Osteoblast (primary cell): ENCODE data around the gene STK26. TPM values are rescaled to one million over a fixed set of nuclear protein-coding genes. Genes with fewer than 3 reads are reported as not detected.

Experiments
- DNase-seq: peaks from one replicate; pipeline ENCODE4 v3.0.0; 2011; ENCODE audit warnings: low spot score, mixed read lengths; ENCODE audit not compliant: insufficient read length; ENCODE audit errors: missing footprints
- H2AFZ ChIP-seq: 2 replicates; pipeline ENCODE4 v1.6.0; 2011; ENCODE audit warnings: mild to moderate bottlenecking, low read length
- H3K27ac ChIP-seq: 2 replicates; pipeline ENCODE4 v1.5.1; 2011; ENCODE audit warnings: mild to moderate bottlenecking, low read depth, low read length, moderate library complexity
- H3K27me3 ChIP-seq: 2 replicates; pipeline ENCODE4 v1.6.0; 2012; ENCODE audit warnings: mild to moderate bottlenecking, control low read depth, inconsistent platforms, low read length, moderate library complexity; ENCODE audit not compliant: insufficient read depth
- H3K36me3 ChIP-seq: 2 replicates; pipeline ENCODE4 v1.5.1; 2011; ENCODE audit warnings: mild to moderate bottlenecking, low read length, control low read depth, moderate library complexity; ENCODE audit not compliant: insufficient read depth
- H3K4me1 ChIP-seq: 2 replicates; pipeline ENCODE4 v1.5.1; 2011; ENCODE audit warnings: mild to moderate bottlenecking, low read length, control low read depth, moderate library complexity; ENCODE audit not compliant: insufficient read depth
- H3K4me2 ChIP-seq: 2 replicates; pipeline ENCODE4 v1.6.0; 2011; ENCODE audit warnings: mild to moderate bottlenecking, low read length; ENCODE audit not compliant: insufficient read depth
- H3K4me3 ChIP-seq: fragments of 200-600 bp; sonication (generic); 3 replicates; pipeline ENCODE4 v1.5.1; 2012; ENCODE audit warnings: mild to moderate bottlenecking, low read length, inconsistent platforms; ENCODE audit not compliant: insufficient read depth
- H3K79me2 ChIP-seq: 2 replicates; pipeline ENCODE4 v1.6.0; 2012; ENCODE audit warnings: mild to moderate bottlenecking, low read length, control low read depth, inconsistent platforms; ENCODE audit not compliant: insufficient read depth
- H3K9me3 ChIP-seq: 2 replicates; pipeline ENCODE4 v1.5.1; 2011; ENCODE audit warnings: low read depth, low read length, control low read depth
- H4K20me1 ChIP-seq: 2 replicates; pipeline ENCODE4 v1.6.0; 2012; ENCODE audit warnings: mild to moderate bottlenecking, low read length, control low read depth; ENCODE audit not compliant: insufficient read depth
- CTCF ChIP-seq: IDR thresholded peaks from 2 replicates; pipeline ENCODE4 v1.5.1; 2011; ENCODE audit warnings: mild to moderate bottlenecking, low read depth, low read length, moderate library complexity; ENCODE audit errors: extremely low read depth
- total RNA-seq: library from RNA; depleted of rRNA; stranded (reverse); fragments of >200 nt; gene quantifications from 2 replicates; pipeline ENCODE4 v1.2.3, GENCODE V29; 2012

Gene STK26
- total RNA-seq, 1 donor: 9.4 TPM

GRCh38 chrX:132041015-132041414 is 17.9 kb downstream of the STK26 start:
- H3K36me3 ChIP-seq: no peaks in the 10 kb centered on the region
- no peak for DNase-seq
- no peaks in the 10 kb centered on the region for H3K79me2 ChIP-seq
- no peaks in the 10 kb centered on the region for H4K20me1 ChIP-seq
- no peak for TF ChIP-seq CTCF
- no peak overlapping the region for H3K4me3 ChIP-seq
- no peak overlapping the region for H2AFZ ChIP-seq
- H3K4me1 ChIP-seq: peaks cover 5% of the 10 kb centered on the region
- H3K27me3 ChIP-seq: peaks cover 7% of the 10 kb centered on the region
- H3K27ac ChIP-seq: no peak overlapping the region
- no peaks in the 10 kb centered on the region for H3K9me3 ChIP-seq
- no peak overlapping the region for H3K4me2 ChIP-seq

GRCh38 chrX:132043977-132044376 is 20.9 kb downstream of the STK26 start:
- Histone ChIP-seq H3K27ac (no peak overlapping the region), H3K4me1 (peaks cover 5% of the 10 kb centered on the region), H3K4me3 (no peak overlapping the region), H3K9me3 (no peaks in the 10 kb centered on the region), H3K27me3 (peaks cover 4% of the 10 kb centered on the region), H4K20me1 (no peaks in the 10 kb centered on the region), H2AFZ (no peak overlapping the region), H3K79me2 (no peaks in the 10 kb centered on the region), H3K4me2 (no peak overlapping the region), H3K36me3 (no peaks in the 10 kb centered on the region)
- no peak for DNase-seq
- no peak for TF ChIP-seq CTCF

GRCh38 chrX:132044953-132045352 is 21.9 kb downstream of the STK26 start:
- Histone ChIP-seq H3K27me3 (peaks cover 4% of the 10 kb centered on the region), H3K4me2 (no peak overlapping the region)
- TF ChIP-seq CTCF: no peak

GRCh38 chrX:132045456-132045855 is 22.4 kb downstream of the STK26 start:
- Histone ChIP-seq H4K20me1 (no peaks in the 10 kb centered on the region), H3K9me3 (no peaks in the 10 kb centered on the region), H3K4me3 (no peak overlapping the region), H2AFZ (no peak overlapping the region), H3K27me3 (no peaks in the 10 kb centered on the region), H3K4me2 (no peak overlapping the region), H3K79me2 (no peaks in the 10 kb centered on the region), H3K36me3 (no peaks in the 10 kb centered on the region), H3K4me1 (peaks cover 5% of the 10 kb centered on the region), H3K27ac (no peak overlapping the region)
- TF ChIP-seq CTCF: no peak
- no peak for DNase-seq

More at GRCh38 chrX:132044953-132045352, 21.9 kb downstream of the STK26 start:
- H3K4me1 ChIP-seq: peaks cover 5% of the 10 kb centered on the region
- H4K20me1 ChIP-seq: no peaks in the 10 kb centered on the region
- no peak overlapping the region for H3K27ac ChIP-seq
- no peaks in the 10 kb centered on the region for H3K79me2 ChIP-seq
- DNase-seq: peak; percentile 30
- no peaks in the 10 kb centered on the region for H3K9me3 ChIP-seq
- H3K4me3 ChIP-seq: no peak overlapping the region
- no peak overlapping the region for H2AFZ ChIP-seq
- H3K36me3 ChIP-seq: no peaks in the 10 kb centered on the region
